Astrocyte of the spinal cord (primary cell): ENCODE results near the gene CKAP2L.
A peak's percentile ranks its signal among the peaks of the same experiment; 100 is the strongest.

Experiments used
- DNase-seq: peaks from one replicate; pipeline ENCODE4 v3.0.0; 2011; ENCODE audit warnings: low read depth, low spot score
- H3K4me3 ChIP-seq: 2 replicates; pipeline ENCODE4 v1.5.1; 2011; ENCODE audit warnings: low read depth, mild to moderate bottlenecking, low read length, moderate library complexity
- CTCF ChIP-seq: IDR thresholded peaks from 2 replicates; pipeline ENCODE4 v1.5.1; 2012; ENCODE audit warnings: low read depth, mild to moderate bottlenecking, low read length, inconsistent platforms
- in situ Hi-C: cut with HindIII; loops from 2 replicates; pipeline ENCODE4 v1.10.0; 2017; ENCODE audit warnings: low sequenced_read_pairs

CKAP2L gene

GRCh38 chr2:112724591-112725525 lies 39.6 kb downstream of the CKAP2L start:
- peak; percentile 35 for TF ChIP-seq CTCF
- in situ Hi-C loops = no loop called here
- H3K4me3 ChIP-seq = no peak overlapping the region
- no peak for DNase-seq

- in situ Hi-C loops = no loop called here
- no peak overlapping the region for H3K4me3 ChIP-seq
- no peak for DNase-seq
- TF ChIP-seq CTCF = no peak
These were observed 40.4 kb downstream of the CKAP2L start for GRCh38 chr2:112723995-112724394.

DNA sequence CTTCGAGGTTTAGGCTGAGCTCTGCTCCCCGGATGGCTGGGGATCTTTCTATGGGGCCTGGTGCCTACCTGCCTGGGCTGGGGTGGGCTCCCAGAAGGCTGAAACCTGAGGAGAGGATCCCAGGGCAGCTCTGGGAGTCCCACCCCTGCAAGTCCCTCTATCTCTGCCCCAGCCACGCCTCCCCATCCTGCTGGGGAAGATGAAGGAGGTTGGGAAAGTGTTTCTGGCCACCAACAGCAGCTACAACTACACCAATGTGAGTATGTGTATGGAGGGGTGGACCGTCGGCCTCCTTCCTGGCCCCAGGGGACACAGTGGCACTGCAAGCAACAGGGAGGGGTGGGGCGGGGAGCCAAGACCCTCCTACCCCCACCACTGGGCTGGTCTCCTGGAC lies 40.9 kb downstream of the CKAP2L start:
- no peak for TF ChIP-seq CTCF

DNA sequence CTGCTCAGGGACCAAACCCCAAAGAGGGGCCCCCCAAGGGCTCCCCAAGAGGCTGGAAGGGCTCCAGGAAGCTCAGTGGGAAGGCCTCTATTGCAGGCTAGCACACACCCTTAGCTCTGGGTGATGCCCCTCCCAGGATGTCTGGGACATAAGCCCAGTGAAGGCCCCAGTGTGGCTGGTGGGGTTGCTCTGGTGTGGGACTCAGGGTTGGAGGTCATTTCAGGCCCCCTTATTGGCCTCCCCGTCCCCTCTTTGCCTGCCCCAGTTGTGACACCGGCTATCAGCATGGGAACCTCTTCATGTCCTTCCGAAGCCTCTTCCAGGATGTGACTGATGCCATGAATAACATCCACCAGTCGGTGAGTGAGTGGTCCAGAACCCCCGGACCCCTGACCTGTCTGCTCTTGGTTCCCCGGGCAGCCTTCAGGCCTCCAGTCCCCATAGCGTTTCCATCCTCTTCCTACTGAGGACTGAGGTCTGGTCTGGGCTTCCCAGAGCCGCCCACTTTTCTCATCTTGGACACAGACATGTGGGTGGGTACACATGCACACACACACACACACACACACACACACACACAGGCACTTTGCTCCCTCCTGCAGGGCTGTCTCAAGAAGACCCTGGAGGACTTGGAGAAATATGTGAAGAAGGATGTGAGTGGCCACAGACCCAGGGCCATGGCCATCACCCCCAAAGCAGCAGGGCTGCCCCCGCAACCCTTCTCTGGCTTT lies 41.4 kb downstream of the CKAP2L start:
- no peak overlapping the region for H3K4me3 ChIP-seq
- DNase-seq = no peak
- TF ChIP-seq CTCF = no peak
- in situ Hi-C loops = no loop called here

More for the DNA sequence above, 40.9 kb downstream of the CKAP2L start:
- no peak overlapping the region for H3K4me3 ChIP-seq
- in situ Hi-C loops = no loop called here
- no peak for DNase-seq

DNA sequence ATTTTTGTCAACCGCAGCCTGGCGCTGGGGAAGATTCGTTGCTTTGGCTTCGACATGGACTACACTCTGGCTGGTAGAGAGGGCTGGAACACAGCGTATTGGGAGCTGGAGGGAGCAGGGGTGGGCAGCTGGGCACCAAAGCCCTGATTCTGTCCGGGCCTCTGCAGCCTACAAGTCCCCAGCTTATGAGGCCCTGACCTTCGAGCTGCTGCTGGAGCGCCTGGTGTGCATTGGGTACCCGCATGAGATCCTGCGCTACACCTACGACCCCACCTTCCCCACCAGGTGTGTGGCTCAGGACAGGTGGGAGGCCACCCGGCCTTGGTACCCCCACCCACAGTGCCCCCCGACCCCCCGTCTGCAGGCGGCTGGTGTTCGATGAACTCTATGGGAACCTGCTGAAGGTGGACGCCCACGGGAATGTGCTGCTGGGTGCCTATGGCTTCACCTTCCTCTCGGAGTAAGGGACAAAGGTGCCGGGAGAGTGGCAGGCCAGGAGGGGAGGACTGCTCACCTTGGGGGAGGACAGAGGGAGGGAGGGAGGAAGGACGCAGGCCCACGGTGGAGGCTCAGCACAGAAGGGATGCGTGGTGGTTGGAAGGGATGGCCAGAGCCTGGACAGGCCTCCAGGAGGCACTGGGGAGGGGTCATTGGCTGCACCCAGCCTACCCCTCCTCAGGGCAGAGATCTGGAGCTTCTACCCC lies 42.4 kb downstream of the CKAP2L start:
- TF ChIP-seq CTCF = no peak
- H3K4me3 ChIP-seq = no peak overlapping the region
- DNase-seq = no peak
- in situ Hi-C loops = no loop called here

DNA sequence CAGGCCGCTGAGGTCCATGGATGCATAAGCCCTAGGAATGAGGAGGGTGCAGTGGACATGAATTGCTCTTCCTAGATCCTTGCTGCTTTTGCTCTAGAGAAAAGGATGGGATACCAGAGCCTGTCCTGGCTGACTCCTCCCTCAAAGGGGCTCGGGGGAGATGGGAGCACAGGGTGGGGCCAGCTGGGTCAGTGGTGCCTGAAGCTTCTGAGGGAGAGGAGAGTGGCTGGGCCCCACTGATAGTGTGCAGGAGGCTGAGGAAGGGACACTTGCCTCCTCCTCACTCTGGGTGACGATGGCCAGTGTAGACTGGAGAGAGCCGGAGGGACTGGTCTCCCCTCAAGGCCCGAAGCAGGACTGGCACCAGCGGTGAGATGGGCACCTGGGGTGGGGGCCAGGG lies 43.6 kb downstream of the CKAP2L start, which contains the start of gene NT5DC4:
Gene NT5DC4, plus strand, starts transcription at position 236 of the 400 bp plus-strand sequence. Its CDS starts 60 bp downstream, at position 296.
- in situ Hi-C loops = no loop called here
- no peak for TF ChIP-seq CTCF
- H3K4me3 ChIP-seq = no peak within 1 kb of the TSS
- DNase-seq = no peak
